Measurements from ENCODE around the gene ZBTB7A. TPM values are rescaled to one million over a fixed set of nuclear protein-coding genes. Genes with fewer than 3 reads are reported as not detected.

ZBTB7A gene
- total RNA-seq, 1 donor from 2014 or later, result 30.1 TPM

GRCh38 chr19:4037301-4037949 is 29.3 kb downstream of the ZBTB7A start:
- DNase-seq (ENCODE audit: low read depth), result no peak

- no peak for DNase-seq (ENCODE audit: low read depth)
These were observed 30.0 kb downstream of the ZBTB7A start for GRCh38 chr19:4036576-4037300.

GRCh38 chr19:4035582-4035981 is 31.1 kb downstream of the ZBTB7A start:
- no peak for DNase-seq (ENCODE audit: low read depth)

- DNase-seq (ENCODE audit: low read depth), result no peak
These were observed 31.6 kb downstream of the ZBTB7A start for GRCh38 chr19:4035018-4035566.

- peak; percentile 32 for DNase-seq (ENCODE audit: low read depth)
These were observed 32.4 kb downstream of the ZBTB7A start for GRCh38 chr19:4034048-4035017.

- DNase-seq (ENCODE audit: low read depth), result no peak
These were observed 33.4 kb downstream of the ZBTB7A start for GRCh38 chr19:4033028-4033956.

GRCh38 chr19:4032436-4032835 is 34.3 kb downstream of the ZBTB7A start:
- no peak for DNase-seq (ENCODE audit: low read depth)

- DNase-seq (ENCODE audit: low read depth), result no peak
These were observed 35.3 kb downstream of the ZBTB7A start for GRCh38 chr19:4031420-4031819.

- no peak for DNase-seq (ENCODE audit: low read depth)
These were observed 35.7 kb downstream of the ZBTB7A start for GRCh38 chr19:4030981-4031380.

- DNase-seq (ENCODE audit: low read depth), result no peak
These were observed 36.1 kb downstream of the ZBTB7A start for GRCh38 chr19:4030552-4030951.

GRCh38 chr19:4029247-4029614 is 37.5 kb downstream of the ZBTB7A start:
- no peak for DNase-seq (ENCODE audit: low read depth)

GRCh38 chr19:4028334-4029246 is 38.1 kb downstream of the ZBTB7A start:
- no peak for DNase-seq (ENCODE audit: low read depth)

GRCh38 chr19:4027146-4027545 is 39.6 kb downstream of the ZBTB7A start:
- DNase-seq (ENCODE audit: low read depth), result no peak

- DNase-seq (ENCODE audit: low read depth), result no peak
These were observed 41.4 kb downstream of the ZBTB7A start for GRCh38 chr19:4025317-4025716.

GRCh38 chr19:4023600-4024398 is 42.9 kb downstream of the ZBTB7A start:
- DNase-seq (ENCODE audit: low read depth), result no peak

- no peak for DNase-seq (ENCODE audit: low read depth)
These were observed 47.1 kb downstream of the ZBTB7A start for GRCh38 chr19:4019578-4019977.

GRCh38 chr19:4018775-4019504 is 47.8 kb downstream of the ZBTB7A start:
- no peak for DNase-seq (ENCODE audit: low read depth)

- DNase-seq (ENCODE audit: low read depth), result no peak
These were observed 48.5 kb downstream of the ZBTB7A start for GRCh38 chr19:4018140-4018613.
